OCI-M1 (cell line): ENCODE measurements around the gene CCM2L.

ENCODE experiments used
- DNase-seq: peaks from one replicate; lab custom pipeline; 2025; lab: John Stamatoyannopoulos, UW

The CCM2L gene

DNA sequence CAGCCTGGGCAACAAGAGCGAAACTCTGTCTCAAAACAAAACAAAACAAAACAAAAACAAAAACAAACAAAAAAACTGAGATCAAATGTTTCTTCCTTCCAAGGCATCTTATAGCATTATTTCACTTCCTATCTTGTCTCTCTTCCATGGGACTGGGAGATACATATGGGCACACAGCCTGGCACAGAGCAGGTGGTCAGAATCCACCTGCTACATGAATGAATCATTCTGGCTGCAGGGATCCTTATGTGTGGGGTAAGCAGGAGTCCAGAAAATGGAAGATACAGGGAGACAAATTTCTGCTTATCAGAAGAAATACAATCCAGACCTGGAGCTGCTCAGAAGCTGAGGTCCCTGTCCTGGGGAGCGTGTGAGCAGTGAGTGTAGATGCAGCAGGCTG is 18.2 kb upstream of the CCM2L start:
- DNase-seq = no peak

GRCh38 chr20:31996996-31997395 is 13.2 kb upstream of the CCM2L start:
- no peak for DNase-seq

DNA sequence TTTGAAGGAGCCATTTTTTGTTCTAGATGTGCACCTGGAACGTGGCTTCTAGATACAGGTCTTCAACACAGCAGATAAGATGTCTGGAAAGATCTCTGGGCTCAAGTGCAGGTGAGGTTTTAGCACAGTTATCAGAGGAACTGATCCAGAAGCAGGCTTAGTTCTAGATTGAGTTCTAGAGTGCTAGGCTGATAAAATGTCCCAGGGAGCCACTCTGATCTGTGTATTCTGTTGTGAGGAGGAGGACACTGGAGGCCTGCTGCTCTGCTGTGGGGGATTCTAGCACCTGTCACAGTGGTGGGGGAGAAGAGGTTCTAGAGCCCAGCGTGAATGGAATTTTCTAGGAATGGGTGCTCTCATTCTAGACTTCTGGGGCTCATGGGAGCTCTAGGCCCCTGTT is 12.0 kb upstream of the CCM2L start:
- no peak for DNase-seq

- peak; percentile 25 for DNase-seq
Observed at GRCh38 chr20:32003325-32003724, 6.9 kb upstream of the CCM2L start.

DNA sequence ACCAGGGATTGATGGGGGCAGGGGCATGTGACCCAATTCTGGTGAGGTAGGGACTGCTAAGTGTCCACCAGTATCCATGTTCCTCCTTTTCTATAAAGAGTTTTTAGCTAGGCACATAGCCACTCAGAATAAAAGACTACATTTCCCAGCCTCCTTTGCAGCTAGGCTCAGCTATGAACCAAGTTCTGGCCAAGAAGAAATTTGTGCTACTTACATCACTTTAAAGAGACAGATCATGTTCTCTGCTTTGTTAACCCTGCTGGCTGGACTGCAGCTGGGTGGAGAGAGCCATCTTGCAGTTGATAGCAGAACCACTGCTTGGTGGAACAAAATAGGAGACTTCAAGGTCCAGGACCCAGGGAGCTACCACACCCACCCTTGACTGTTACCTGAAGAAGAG is 5.3 kb upstream of the CCM2L start:
- DNase-seq = peak; percentile 65

GRCh38 chr20:32006053-32006452 is 4.2 kb upstream of the CCM2L start:
- DNase-seq = no peak

GRCh38 chr20:32006841-32007786 is 3.1 kb upstream of the CCM2L start:
- DNase-seq = no peak

DNA sequence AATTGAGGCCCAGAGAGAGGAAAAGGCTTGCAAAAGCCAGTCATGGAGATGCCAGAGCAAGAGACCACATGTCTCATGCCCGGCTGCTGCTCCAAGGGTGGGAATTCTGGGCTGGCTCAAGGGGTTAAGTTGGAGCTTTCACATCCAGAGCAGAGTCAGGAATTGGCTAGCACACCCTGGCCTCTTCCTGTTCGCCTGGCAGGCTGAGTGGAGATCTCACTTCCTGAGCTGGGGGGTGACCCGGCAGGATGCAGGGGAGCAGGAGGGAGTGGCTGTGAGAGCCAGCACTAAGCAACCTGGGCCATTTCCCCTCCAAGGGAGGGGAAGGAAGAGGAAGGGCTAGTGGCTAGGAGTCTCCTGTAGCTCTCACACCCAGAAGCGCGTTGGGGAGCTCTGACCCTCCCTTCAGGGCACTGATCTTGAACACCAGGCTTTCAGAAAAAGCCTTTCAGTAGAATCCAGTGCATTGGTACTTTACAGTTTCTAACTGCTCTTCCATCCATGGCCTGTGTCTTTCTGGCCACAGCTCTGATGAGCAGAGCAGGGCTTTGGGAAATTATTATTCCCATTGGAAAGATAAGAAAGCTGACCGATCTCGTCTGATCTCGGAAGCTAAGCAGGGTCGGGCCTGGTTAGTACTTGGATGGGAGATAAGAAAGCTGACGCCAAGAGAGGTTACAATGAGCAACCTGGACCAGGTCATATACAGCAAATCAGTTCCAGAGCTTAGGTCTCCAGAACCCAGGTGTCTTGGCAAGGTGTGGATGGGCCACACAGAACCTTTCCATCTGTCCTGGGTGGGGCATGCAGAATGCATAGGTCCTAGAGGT is 2.2 kb upstream of the CCM2L start:
- no peak for DNase-seq

DNA sequence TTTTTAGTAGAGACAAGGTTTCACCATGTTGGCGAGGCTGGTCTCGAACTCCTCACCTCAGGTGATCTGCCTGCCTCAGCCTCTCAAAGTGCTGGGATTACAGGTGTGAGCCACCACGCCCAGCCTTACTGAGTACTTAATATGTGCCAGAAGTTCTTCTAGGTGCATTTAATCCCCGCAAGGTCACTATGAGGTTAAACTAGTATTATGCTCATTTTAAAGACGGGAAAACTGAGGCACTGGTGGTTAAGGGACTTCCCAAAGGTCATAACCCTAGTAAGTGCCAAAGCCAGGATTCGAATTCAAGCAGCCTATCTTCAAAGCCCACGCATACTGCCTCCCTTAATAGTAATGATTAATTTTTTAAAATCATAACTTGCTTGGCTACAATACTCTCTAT is 674 bp upstream of the CCM2L start:
- no peak for DNase-seq

GRCh38 chr20:32010666-32011065 is 428 bp downstream of the CCM2L start:
- no peak for DNase-seq

DNA sequence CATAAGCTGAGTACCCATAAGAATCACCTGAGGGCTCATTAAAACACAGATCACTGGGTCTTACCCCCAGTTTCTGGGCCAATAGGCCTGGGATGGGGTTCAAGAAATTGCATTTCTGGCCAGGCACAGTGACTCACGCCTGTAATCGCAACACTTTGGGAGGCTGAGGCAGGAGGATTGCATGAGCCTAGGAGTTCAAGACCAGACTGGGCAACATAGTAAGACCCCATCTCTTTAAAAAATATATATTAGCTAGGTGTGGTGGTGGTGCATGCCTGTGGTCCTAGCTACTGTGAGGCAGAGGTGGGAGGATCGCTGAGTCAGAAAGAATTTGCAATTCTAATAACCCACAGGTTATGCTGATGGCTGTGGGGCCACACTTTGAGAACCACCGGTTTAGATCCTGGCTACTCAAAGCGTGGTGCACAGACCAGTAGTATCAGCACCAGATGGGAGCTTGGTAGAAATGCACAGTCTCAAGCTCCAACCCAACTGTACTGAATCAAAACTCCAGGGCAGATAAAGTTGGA is 2.0 kb downstream of the CCM2L start:
- no peak for DNase-seq

- DNase-seq = no peak
Observed at GRCh38 chr20:32013326-32013725, 3.1 kb downstream of the CCM2L start.

DNA sequence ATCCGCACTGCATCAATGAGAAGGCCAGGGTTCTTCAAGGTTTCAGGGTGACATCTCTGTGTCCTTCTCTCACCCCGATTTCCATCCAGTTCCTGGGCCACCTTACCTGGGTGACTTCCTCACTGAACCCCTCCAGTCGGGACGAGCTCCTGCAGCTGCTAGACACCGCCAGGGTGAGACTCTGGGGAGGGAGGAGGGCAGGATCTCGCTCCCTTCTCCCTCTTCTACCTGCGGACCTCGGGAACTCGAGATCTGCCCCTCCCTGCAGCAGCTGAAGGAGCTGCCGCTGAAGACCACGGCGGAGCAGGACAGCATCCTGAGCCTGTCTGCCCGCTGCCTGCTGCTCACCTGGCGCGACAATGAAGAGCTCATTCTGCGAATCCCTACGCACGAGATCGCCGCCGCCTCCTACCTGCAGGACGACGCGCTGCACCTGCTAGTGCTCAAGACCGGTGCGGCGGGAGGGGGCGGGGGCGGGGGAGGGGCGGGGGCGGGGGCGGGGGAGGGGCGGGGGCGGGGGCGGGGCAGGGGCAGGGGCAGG is 7.5 kb downstream of the CCM2L start:
- no peak for DNase-seq

DNA sequence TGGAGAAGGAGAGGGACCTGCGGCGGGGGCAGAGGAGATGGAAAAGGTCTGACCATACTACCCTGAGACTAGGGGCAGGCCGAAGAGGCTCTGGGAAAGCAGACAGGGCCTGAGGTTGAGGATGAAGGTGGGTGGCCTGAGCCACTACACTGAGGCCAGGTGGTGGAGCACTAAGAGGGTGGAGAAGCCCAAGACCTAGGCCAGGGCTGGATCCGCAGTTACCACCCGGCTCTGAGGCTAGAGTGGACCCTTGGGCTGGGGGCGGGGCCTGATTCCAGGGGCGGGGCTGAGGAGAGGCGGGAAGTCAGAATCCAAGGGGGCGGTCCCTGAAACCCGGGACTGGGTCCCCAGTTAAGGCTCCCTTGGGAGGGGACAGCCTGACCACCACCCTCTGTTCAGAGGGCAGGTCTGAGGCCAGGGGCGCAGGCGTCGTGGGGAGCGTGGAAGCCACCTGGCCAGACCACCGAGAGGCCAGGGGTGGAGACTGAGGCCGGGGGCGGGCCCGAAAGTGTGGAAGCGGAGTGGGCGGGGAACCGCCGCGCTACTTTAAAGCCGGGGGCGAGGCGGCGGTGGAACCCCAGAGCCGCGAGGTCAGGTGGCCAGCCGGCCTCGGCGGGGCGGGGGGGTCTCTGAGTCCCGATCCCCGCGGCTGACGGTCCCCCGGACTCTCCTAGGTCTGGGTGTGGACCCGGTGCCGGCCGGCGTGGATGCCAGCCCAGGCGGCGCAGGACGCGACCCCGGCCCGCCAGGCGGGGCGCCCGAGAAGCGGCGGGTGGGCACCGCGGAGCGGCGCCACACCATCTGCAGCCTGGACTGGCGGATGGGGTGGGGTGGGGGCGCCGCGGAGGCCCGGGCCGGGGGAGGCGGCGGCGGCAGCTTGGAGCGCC is 8.3 kb downstream of the CCM2L start:
- DNase-seq = peak; percentile 40

- DNase-seq = no peak
Observed at GRCh38 chr20:32019156-32019510, 8.9 kb downstream of the CCM2L start.

DNA sequence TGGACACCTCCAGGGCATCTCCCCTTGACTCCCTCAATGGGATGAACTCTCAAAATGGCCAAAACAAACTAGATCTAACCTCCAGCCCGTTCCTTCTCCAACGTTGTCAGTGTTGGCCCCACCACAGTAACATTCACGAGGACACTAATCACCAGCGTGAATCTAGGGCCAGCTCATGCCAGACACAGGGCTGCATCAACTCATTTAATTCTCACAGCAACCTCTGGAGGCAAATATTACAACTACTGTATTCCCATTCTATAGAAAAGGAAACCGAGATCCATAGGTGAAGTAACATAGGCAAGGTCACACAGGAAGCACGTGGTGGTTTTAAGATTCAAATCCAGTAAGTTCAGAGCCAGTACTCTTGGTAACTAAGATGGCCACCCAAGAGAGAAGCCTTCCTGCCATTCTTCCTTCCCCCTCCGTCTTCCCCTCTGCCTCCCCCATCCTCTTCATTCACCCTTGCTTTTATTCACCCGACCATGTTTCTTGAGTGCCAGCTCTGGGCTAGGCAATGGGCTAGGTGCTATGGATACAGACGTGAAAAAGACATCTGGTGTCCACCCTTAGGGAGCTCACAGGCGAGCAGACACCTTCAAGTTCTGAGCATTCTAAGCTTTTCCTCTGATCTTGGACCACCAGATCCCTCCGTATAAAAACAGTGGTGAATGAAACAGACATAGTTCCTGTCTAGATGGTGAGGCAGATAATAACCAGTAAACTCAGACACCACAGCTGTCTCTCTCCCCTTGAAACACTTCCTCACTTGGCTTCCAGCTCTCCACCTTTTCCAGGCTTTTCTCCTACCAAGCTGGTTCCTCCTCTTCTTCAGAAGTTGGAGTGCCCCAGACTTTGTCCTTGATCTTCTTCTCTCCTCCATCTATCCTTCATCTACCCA is 9.6 kb downstream of the CCM2L start:
- no peak for DNase-seq

GRCh38 chr20:32021091-32021490 is 10.9 kb downstream of the CCM2L start:
- no peak for DNase-seq

- DNase-seq = no peak
Observed at GRCh38 chr20:32024683-32025295, 14.6 kb downstream of the CCM2L start.

GRCh38 chr20:32027643-32028042 is 17.4 kb downstream of the CCM2L start:
- DNase-seq = no peak
